ENCODE results near the gene SORBS2. TPM values are rescaled to one million over a fixed set of nuclear protein-coding genes. Genes with fewer than 3 reads are reported as not detected.

SORBS2 gene
- total and polyA plus RNA-seq, 2 donors (not counting 1 experiment from before 2014, with no cell fraction given): 0.25 to 0.89 TPM

DNA sequence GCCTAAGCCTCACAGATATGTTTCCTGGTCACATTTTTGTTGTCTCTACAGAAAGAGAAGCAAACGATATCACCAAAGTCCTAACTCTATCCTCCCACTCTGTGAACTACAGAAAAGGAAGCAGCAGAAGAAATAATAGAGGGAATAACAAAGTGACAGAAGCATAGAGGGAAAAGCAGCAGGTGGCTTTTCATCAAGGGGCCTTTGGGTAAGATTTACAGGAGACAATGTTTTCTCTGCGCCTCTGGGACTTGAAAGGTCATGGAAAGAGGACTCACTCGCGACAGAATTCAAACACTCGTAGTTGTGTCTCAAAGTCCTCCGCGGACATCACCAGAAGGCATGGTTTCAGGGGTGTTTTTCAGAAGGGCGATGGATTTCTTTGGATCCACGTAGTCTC lies 66.1 kb downstream of the SORBS2 start:
- H2AFZ ChIP-seq (ENCODE audit: insufficient read depth, low read depth, low read length, poor library complexity, severe bottlenecking): no peak overlapping the region
- no peaks in the 10 kb centered on the region for H3K4me1 ChIP-seq (ENCODE audit: control insufficient read depth in 2 of 2, insufficient read depth in 2 of 2, low read length in 2 of 2)
- intact Hi-C loops (cut with micrococcal nuclease): no loop called here
- TF ChIP-seq CTCF (IDR thresholded peaks at IDR 0.05) (no peak), EZH2 (IDR thresholded peaks at IDR 0.05; ENCODE audit: borderline replicate concordance, insufficient read depth, low read depth, low read length, poor library complexity, severe bottlenecking) (no peak)
- H3K9ac ChIP-seq (ENCODE audit: low read length): no peak overlapping the region
- ChIA-PET CTCF (no interaction called here), POLR2A (no interaction called here)
- H3K4me2 ChIP-seq (replicated peaks; ENCODE audit: low read depth, low read length, poor library complexity, severe bottlenecking): no peak overlapping the region
- DNase-seq (no peak), ATAC-seq (ENCODE audit: low read depth) (no peak)
- no peaks in the 10 kb centered on the region for H3K36me3 ChIP-seq (replicated peaks in 1 of 2; ENCODE audit: control extremely low read depth in 1 of 2, control insufficient read depth in 1 of 2, extremely low read depth in 1 of 2, insufficient read depth in 2 of 2, low read length in 1 of 2)
- no peaks in the 10 kb centered on the region for H3K27me3 ChIP-seq (replicated peaks in 1 of 4; ENCODE audit: control extremely low read depth in 1 of 4, control insufficient read depth in 3 of 4, insufficient read depth in 4 of 4, low read length in 3 of 4)
- H3K79me2 ChIP-seq (ENCODE audit: control insufficient read depth, insufficient read depth, low read length): no peaks in the 10 kb centered on the region
- Mint-ChIP-seq H3K4me1 (no peaks in the 10 kb centered on the region), H3K9me3 (ENCODE audit: insufficient read depth) (no peaks in the 10 kb centered on the region), H3K4me3 (no peak overlapping the region), H3K27me3 (peaks cover 25% of the 10 kb centered on the region), H3K27ac (no peak overlapping the region)
- H4K20me1 ChIP-seq (ENCODE audit: control insufficient read depth, insufficient read depth, low read length, poor library complexity, severe bottlenecking): no peaks in the 10 kb centered on the region
- H3K4me3 ChIP-seq (ENCODE audit: control extremely low read depth in 1 of 5, extremely low read depth in 1 of 5, insufficient read depth in 1 of 5, low read depth in 2 of 5, low read length in 4 of 5): no peak overlapping the region
- H3K27ac ChIP-seq (ENCODE audit: low read length in 2 of 2): no peak overlapping the region
- H3K9me3 ChIP-seq (ENCODE audit: control extremely low read depth in 1 of 3, control insufficient read depth in 2 of 3, insufficient read depth in 1 of 3, low read length in 2 of 3): no peaks in the 10 kb centered on the region
- 94% methylated on average over 8 of the region's 9 CpGs for WGBS (ENCODE audit: insufficient coverage)

GRCh38 chr4:185744946-185745345 lies 67.0 kb downstream of the SORBS2 start:
- WGBS (ENCODE audit: insufficient coverage): 98% methylated on average over 8 of the region's 9 CpGs
- no peaks in the 10 kb centered on the region for H3K79me2 ChIP-seq (ENCODE audit: control insufficient read depth, insufficient read depth, low read length)
- DNase-seq (no peak), ATAC-seq (ENCODE audit: low read depth) (no peak)
- H3K4me3 Mint-ChIP-seq: no peak overlapping the region
- H3K4me3 ChIP-seq (ENCODE audit: control extremely low read depth in 1 of 5, extremely low read depth in 1 of 5, insufficient read depth in 1 of 5, low read depth in 2 of 5, low read length in 4 of 5): no peak overlapping the region
- no peak overlapping the region for H3K4me2 ChIP-seq (replicated peaks; ENCODE audit: low read depth, low read length, poor library complexity, severe bottlenecking)
- TF ChIP-seq EZH2 (IDR thresholded peaks at IDR 0.05; ENCODE audit: borderline replicate concordance, insufficient read depth, low read depth, low read length, poor library complexity, severe bottlenecking) (no peak), CTCF (IDR thresholded peaks at IDR 0.05) (no peak)
- H3K27ac ChIP-seq (ENCODE audit: low read length in 2 of 2): no peak overlapping the region
- no peak overlapping the region for H3K27ac Mint-ChIP-seq
- intact Hi-C loops (cut with micrococcal nuclease): no loop called here
- H4K20me1 ChIP-seq (ENCODE audit: control insufficient read depth, insufficient read depth, low read length, poor library complexity, severe bottlenecking): no peaks in the 10 kb centered on the region
- H3K27me3 Mint-ChIP-seq: peaks cover 16% of the 10 kb centered on the region
- peaks cover 0 to 3% of the 10 kb centered on the region in 2 donors for H3K4me1 ChIP-seq (ENCODE audit: control insufficient read depth in 2 of 2, insufficient read depth in 2 of 2, low read length in 2 of 2)
- no peaks in the 10 kb centered on the region for H3K4me1 Mint-ChIP-seq
- H3K27me3 ChIP-seq (replicated peaks in 1 of 4; ENCODE audit: control extremely low read depth in 1 of 4, control insufficient read depth in 3 of 4, insufficient read depth in 4 of 4, low read length in 3 of 4): no peaks in the 10 kb centered on the region
- H3K36me3 ChIP-seq (replicated peaks in 1 of 2; ENCODE audit: control extremely low read depth in 1 of 2, control insufficient read depth in 1 of 2, extremely low read depth in 1 of 2, insufficient read depth in 2 of 2, low read length in 1 of 2): no peaks in the 10 kb centered on the region
- no peaks in the 10 kb centered on the region for H3K9me3 Mint-ChIP-seq (ENCODE audit: insufficient read depth)
- ChIA-PET CTCF (no interaction called here), POLR2A (no interaction called here)
- no peak overlapping the region for H3K9ac ChIP-seq (ENCODE audit: low read length)
- H3K9me3 ChIP-seq (ENCODE audit: control extremely low read depth in 1 of 3, control insufficient read depth in 2 of 3, insufficient read depth in 1 of 3, low read length in 2 of 3): no peaks in the 10 kb centered on the region
- no peak overlapping the region for H2AFZ ChIP-seq (ENCODE audit: insufficient read depth, low read depth, low read length, poor library complexity, severe bottlenecking)
